SK-N-MC (cell line): ENCODE measurements around the gene PRKAB2.

ENCODE experiments used
- EZH2 ChIP-seq: fragments of 200-600 bp; sonication (generic); IDR thresholded peaks from one replicate; pipeline ENCODE4 v1.6.1; 2017; ENCODE audit warnings: antibody characterized with exemption
- POLR2AphosphoS5 ChIP-seq: IDR thresholded peaks from 2 replicates; pipeline ENCODE4 v1.6.1; 2012; ENCODE audit warnings: mild to moderate bottlenecking, low read depth, low read length, borderline replicate concordance

GRCh38 chr1:147207192-147207591 is 34.9 kb upstream of the PRKAB2 start:
- TF ChIP-seq EZH2 (no peak), POLR2AphosphoS5 (no peak)
